Stomach (tissue), 4 donors: ENCODE results near the gene NRM.
A peak's percentile ranks its signal among the peaks of the same experiment; 100 is the strongest.

Experiments used
- EP300 ChIP-seq: sonication (generic); formaldehyde crosslinking; IDR thresholded peaks from one replicate; pipeline ENCODE4 v1.6.1; 2017; ENCODE audit warnings: antibody characterized with exemption
- POLR2AphosphoS5 ChIP-seq, 3 donors: sonication (generic); formaldehyde crosslinking; IDR thresholded peaks; one replicate each; pipeline ENCODE4 v1.6.1; 2016; ENCODE audit warnings: antibody characterized with exemption in 3 of 3
- TF ChIP-seq, protein P1 (sequence below), 7 experiments: fragments of 450-650 bp in 4 of 7; fragments of 200-600 bp in 3 of 7; sonication (generic) in 3 of 7; IDR thresholded peaks; one replicate each; pipeline ENCODE4 v1.5.1; 2016 to 2019; ENCODE audit warnings: antibody characterized with exemption in 7 of 7, control low read depth in 2 of 7, mild to moderate bottlenecking in 1 of 7

GRCh38 chr6:30719791-30720737 lies 29.3 kb upstream of the NRM start, which contains the start of gene TUBB:
- no peak for TF ChIP-seq EP300
- TF ChIP-seq, protein P1, sequence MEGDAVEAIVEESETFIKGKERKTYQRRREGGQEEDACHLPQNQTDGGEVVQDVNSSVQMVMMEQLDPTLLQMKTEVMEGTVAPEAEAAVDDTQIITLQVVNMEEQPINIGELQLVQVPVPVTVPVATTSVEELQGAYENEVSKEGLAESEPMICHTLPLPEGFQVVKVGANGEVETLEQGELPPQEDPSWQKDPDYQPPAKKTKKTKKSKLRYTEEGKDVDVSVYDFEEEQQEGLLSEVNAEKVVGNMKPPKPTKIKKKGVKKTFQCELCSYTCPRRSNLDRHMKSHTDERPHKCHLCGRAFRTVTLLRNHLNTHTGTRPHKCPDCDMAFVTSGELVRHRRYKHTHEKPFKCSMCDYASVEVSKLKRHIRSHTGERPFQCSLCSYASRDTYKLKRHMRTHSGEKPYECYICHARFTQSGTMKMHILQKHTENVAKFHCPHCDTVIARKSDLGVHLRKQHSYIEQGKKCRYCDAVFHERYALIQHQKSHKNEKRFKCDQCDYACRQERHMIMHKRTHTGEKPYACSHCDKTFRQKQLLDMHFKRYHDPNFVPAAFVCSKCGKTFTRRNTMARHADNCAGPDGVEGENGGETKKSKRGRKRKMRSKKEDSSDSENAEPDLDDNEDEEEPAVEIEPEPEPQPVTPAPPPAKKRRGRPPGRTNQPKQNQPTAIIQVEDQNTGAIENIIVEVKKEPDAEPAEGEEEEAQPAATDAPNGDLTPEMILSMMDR (IDR thresholded peaks at IDR 0.05), result peak in 3 of 7 experiments; percentile 19 to 28 (median 19)
- TF ChIP-seq POLR2AphosphoS5 (IDR thresholded peaks at IDR 0.05), result peak; percentile 74 to 97 (median 94)
